Mucosa of descending colon (tissue), 3 donors: ENCODE results near the gene FBXO41. TPM values are rescaled to one million over a fixed set of nuclear protein-coding genes. Genes with fewer than 3 reads are reported as not detected.

Source experiments
- total RNA-seq, 3 donors: library from RNA; stranded (reverse); fragmentation: NEBNext Ultra II Directional in 2 of 3; extraction: Animal tissue kit (Norgen Biotek cat#: 25700) in 2 of 3; gene quantifications; one replicate each; pipeline versions ENCODE4 v1.2.1 to v1.2.4, GENCODE V29; 2021 to 2023
- donor health status: DM: no; HTN: no; CAD: no; lungs with moderate emphysema.
- donor health status: DM: no; HTN: no; CAD: no.
- donor health status: DM: no; HTN: yes; CAD: no.

The FBXO41 gene
- total RNA-seq, 3 donors from 2014 or later, result 2.0 to 4.8 (median 2.9) TPM

Other genes starting within 250 kb of the FBXO41 start
- gene SFXN5, start 212.8 kb downstream of the FBXO41 start, total RNA-seq, result 10 to 100 TPM; 22.2 to 30.9 (median 27.5) TPM
- gene RAB11FIP5, start 171.5 kb downstream of the FBXO41 start, total RNA-seq, result 10 to 100 TPM; 17.8 to 27.9 (median 18.3) TPM
- gene NOTO, start 81.9 kb downstream of the FBXO41 start, total RNA-seq, result not detected
- gene SMYD5, start 70.2 kb downstream of the FBXO41 start, total RNA-seq, result 10 to 100 TPM; 10.5 to 20.0 (median 16.0) TPM
- 10 to 100 TPM; 30.4 to 37.4 (median 34.6) TPM for gene PRADC1, start 51.2 kb downstream of the FBXO41 start, total RNA-seq
- gene CCT7, start 50.2 kb downstream of the FBXO41 start, total RNA-seq, result 100 to 1,000 TPM; 132 to 207 (median 144) TPM
- not detected for gene EGR4, start 9.1 kb upstream of the FBXO41 start, total RNA-seq
- gene ALMS1, start 101.4 kb upstream of the FBXO41 start, total RNA-seq, result 10 to 100 TPM; 18.3 to 26.6 (median 21.5) TPM